T-helper 1 cell (primary cell): ENCODE measurements around the gene HOXC13.

Source experiments
- DNase-seq, 5 donors: peaks; one replicate each; pipeline ENCODE4 v3.0.0-alpha.2; 2012 to 2020
- total RNA-seq, 4 donors: gene quantifications; one replicate each; lab custom pipeline; 2026; lab: John Stamatoyannopoulos, UW

The HOXC13 gene
- 0 reads per million in 4 donors for total RNA-seq

GRCh38 chr12:53938326-53939140, at the start of gene HOXC13:
TSS of gene HOXC13 (plus strand) at chr12:53938831. CDS start at chr12:53938907, 76 bp downstream.
- peak in 1 of 5 donors; percentile 16 for DNase-seq

GRCh38 chr12:53890081-53890480, 48.5 kb upstream of the HOXC13 start:
- no peak for DNase-seq

- no peak for DNase-seq
These were observed 45.8 kb upstream of the HOXC13 start for GRCh38 chr12:53892762-53893395.

GRCh38 chr12:53899230-53899629, 39.4 kb upstream of the HOXC13 start:
- DNase-seq, result no peak

GRCh38 chr12:53907103-53907502, 31.5 kb upstream of the HOXC13 start:
- DNase-seq, result no peak

- no peak for DNase-seq
These were observed 21.6 kb upstream of the HOXC13 start for GRCh38 chr12:53916788-53917655.

GRCh38 chr12:53924521-53925405, 13.9 kb upstream of the HOXC13 start:
- no peak for DNase-seq

GRCh38 chr12:53927220-53928029, 11.2 kb upstream of the HOXC13 start:
- no peak for DNase-seq

GRCh38 chr12:53928054-53928835, 10.4 kb upstream of the HOXC13 start:
- no peak for DNase-seq

GRCh38 chr12:53929527-53929926, 9.1 kb upstream of the HOXC13 start:
- no peak for DNase-seq

GRCh38 chr12:53930591-53931255, 7.9 kb upstream of the HOXC13 start:
- DNase-seq, result no peak

GRCh38 chr12:53931844-53932581, 6.6 kb upstream of the HOXC13 start:
- no peak for DNase-seq

GRCh38 chr12:53932915-53933314, 5.7 kb upstream of the HOXC13 start:
- no peak for DNase-seq

- DNase-seq, result no peak
These were observed 3.0 kb upstream of the HOXC13 start for GRCh38 chr12:53935383-53936341.

GRCh38 chr12:53937099-53937498, 1.5 kb upstream of the HOXC13 start:
- no peak for DNase-seq

GRCh38 chr12:53937596-53938325, 870 bp upstream of the HOXC13 start:
- no peak for DNase-seq
